Measurements from ENCODE around the gene FAM53B. TPM values are rescaled to one million over a fixed set of nuclear protein-coding genes. Genes with fewer than 3 reads are reported as not detected.

FAM53B gene
- polyA plus RNA-seq, 1 experiment, result 3.9 TPM

DNA sequence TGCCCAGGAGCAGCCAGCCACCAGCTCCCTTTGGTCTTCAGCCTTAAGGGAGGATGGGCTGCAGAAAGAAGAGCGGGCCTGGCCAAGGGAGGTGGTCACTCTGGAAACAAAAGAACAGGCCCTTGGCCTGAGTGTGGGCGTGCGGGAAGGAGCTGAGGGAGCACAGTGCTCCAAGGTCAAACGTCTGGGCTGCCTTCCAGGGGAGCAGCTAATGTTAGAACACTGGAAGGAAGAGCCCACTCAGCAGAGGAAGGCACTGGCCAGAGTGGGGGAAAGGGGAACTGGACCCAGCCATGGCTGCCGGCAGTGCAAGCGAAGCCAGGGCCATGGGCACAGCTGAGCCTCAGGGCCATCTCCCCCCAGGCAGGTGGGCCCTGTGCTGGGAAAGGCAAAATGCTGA, 42.7 kb downstream of the FAM53B start:
- H3K27me3 ChIP-seq (ENCODE audit: control insufficient read depth, insufficient read depth, low read length), result no peaks in the 10 kb centered on the region
- TF ChIP-seq, protein P1, sequence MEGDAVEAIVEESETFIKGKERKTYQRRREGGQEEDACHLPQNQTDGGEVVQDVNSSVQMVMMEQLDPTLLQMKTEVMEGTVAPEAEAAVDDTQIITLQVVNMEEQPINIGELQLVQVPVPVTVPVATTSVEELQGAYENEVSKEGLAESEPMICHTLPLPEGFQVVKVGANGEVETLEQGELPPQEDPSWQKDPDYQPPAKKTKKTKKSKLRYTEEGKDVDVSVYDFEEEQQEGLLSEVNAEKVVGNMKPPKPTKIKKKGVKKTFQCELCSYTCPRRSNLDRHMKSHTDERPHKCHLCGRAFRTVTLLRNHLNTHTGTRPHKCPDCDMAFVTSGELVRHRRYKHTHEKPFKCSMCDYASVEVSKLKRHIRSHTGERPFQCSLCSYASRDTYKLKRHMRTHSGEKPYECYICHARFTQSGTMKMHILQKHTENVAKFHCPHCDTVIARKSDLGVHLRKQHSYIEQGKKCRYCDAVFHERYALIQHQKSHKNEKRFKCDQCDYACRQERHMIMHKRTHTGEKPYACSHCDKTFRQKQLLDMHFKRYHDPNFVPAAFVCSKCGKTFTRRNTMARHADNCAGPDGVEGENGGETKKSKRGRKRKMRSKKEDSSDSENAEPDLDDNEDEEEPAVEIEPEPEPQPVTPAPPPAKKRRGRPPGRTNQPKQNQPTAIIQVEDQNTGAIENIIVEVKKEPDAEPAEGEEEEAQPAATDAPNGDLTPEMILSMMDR (IDR thresholded peaks at IDR 0.05; ENCODE audit: insufficient read depth, low read depth, low read length), result no peak
- POLR2A ChIA-PET, result no interaction called here
- CTCF ChIA-PET, result interaction anchor here (0.8 to 1.7 kb wide), 4 partner anchors 12 to 162 kb away, joined by 3 to 7 read pairs (median 4); no protein-coding TSS in a partner anchor
- no peak for DNase-seq (ENCODE audit: low read depth)
- H3K4me3 ChIP-seq (ENCODE audit: low read depth, low read length), result no peak overlapping the region
- peaks cover 9% of the 10 kb centered on the region for H3K36me3 ChIP-seq (ENCODE audit: control insufficient read depth, insufficient read depth, low read length)

DNA sequence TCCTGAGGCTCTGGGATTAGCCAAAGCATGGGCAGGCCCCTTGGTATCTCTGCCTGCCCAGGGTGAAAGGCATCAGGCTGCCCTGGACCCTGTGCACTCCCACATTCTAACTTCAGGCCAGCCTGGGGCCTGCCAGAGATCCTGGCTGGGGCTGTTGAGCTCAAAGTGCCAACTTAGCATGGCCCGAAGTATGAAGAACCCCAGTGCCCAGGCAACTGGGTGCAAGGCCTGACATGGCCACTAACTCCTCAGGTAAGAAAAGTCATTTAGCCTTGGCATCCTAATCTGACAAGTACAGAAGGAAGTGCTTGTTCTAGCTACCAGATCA, 43.2 kb downstream of the FAM53B start:
- CTCF ChIA-PET, result interaction anchor here (0.8 to 1.6 kb wide), 3 partner anchors 12 to 161 kb away, joined by 3 to 7 read pairs (median 4); no protein-coding TSS in a partner anchor
- TF ChIP-seq, protein P1 (IDR thresholded peaks at IDR 0.05; ENCODE audit: insufficient read depth, low read depth, low read length), result no peak
- no peak for DNase-seq (ENCODE audit: low read depth)
- POLR2A ChIA-PET, result no interaction called here
- H3K27me3 ChIP-seq (ENCODE audit: control insufficient read depth, insufficient read depth, low read length), result no peaks in the 10 kb centered on the region
- H3K4me3 ChIP-seq (ENCODE audit: low read depth, low read length), result no peak overlapping the region
- H3K36me3 ChIP-seq (ENCODE audit: control insufficient read depth, insufficient read depth, low read length), result peaks cover 9% of the 10 kb centered on the region

DNA sequence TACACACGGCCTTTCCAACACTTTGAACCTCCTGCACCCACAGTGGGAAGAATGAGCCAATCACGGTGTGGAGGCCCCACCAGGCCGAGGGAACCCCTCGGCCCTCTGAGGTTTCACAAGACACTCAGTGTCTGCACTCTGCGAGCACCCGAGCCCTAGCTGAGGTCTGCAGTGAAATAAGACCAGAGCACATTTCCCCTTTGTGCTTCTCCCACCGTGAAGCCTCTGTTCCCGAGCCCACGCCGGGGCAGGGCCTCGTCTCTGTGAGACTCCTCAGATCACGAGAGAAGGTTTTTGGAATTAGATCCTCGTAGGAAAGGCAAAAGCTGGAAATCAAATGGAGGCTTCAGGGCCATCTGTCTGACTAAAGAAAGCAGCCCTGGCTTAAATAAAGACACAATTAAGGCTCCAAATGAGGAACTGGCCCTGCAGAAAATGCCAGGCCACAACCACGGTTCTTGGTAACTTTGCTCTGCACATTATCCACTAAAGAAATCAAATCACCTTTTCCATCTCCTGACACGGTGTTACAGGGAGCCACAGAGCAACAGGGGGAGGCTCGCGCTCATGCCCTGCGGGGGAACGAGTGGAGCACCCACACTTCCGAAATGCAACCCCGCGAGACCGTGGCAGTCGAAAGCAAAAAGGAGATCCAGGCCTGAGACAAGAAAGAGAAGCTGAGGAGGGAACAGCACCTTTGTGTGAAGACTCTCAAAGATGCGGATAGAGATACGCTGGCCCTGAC, 43.7 kb downstream of the FAM53B start:
- ChIA-PET CTCF (interaction anchor here (0.8 to 1.6 kb wide), 4 partner anchors 11 to 161 kb away, joined by 3 to 7 read pairs (median 4); no protein-coding TSS in a partner anchor), POLR2A (no interaction called here)
- H3K4me3 ChIP-seq (ENCODE audit: low read depth, low read length), result no peak overlapping the region
- peaks cover 7% of the 10 kb centered on the region for H3K36me3 ChIP-seq (ENCODE audit: control insufficient read depth, insufficient read depth, low read length)
- no peaks in the 10 kb centered on the region for H3K27me3 ChIP-seq (ENCODE audit: control insufficient read depth, insufficient read depth, low read length)
- DNase-seq (ENCODE audit: low read depth), result no peak
- TF ChIP-seq, protein P1 (IDR thresholded peaks at IDR 0.05; ENCODE audit: insufficient read depth, low read depth, low read length), result no peak

DNA sequence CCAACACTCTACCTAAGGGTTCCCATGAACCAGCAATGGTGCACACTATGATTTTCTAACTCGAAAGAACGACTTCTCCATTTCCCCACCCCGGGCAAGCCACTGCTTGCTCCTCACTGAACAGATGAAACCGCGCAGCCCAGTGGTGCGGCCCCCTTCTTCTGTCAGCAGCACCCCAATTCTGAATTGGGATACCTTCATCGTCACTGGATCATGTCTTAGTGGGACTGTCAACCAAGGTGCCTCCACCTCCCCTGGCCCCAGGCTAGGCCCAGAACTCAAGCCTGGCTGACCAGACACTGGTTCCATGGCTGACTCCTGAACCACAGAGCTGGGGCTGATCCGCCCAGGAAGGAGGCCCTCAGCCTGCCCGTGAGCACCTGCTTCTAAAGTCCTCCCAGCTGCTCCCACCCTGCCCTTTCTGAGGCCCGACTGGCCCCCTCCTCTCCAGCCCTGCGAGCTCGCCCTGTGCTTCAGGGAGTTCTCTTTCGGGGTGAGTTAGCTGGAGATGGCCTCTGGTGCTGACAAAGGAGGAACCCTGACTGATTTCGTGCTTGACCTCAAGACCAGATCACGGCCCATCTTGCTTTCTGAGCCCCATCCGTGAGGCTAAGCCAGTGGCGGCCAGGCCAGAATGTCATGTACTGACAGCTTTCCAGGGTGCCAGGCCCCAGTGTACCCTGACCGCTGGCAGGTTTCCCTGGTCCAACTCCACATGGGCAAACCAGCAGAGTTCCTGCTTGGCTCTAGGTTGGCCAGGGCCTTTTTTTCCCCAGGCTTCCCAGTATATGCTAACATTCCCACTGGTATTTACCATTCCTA, 44.5 kb downstream of the FAM53B start:
- CTCF ChIA-PET, result interaction anchor here (1.2 kb wide), 1 partner anchor 12 kb away, joined by 3 read pairs; no protein-coding TSS in a partner anchor
- POLR2A ChIA-PET, result no interaction called here
- no peak for DNase-seq (ENCODE audit: low read depth)
- no peaks in the 10 kb centered on the region for H3K27me3 ChIP-seq (ENCODE audit: control insufficient read depth, insufficient read depth, low read length)
- TF ChIP-seq, protein P1 (IDR thresholded peaks at IDR 0.05; ENCODE audit: insufficient read depth, low read depth, low read length), result no peak
- H3K36me3 ChIP-seq (ENCODE audit: control insufficient read depth, insufficient read depth, low read length), result peaks cover under 1% of the 10 kb centered on the region; the same call in 1 of the 2 replicates
- H3K4me3 ChIP-seq (ENCODE audit: low read depth, low read length), result no peak overlapping the region

Data from BJ (cell line).